WTC11 (cell line): Measurements from ENCODE around the gene PCAT6. TPM values are rescaled to one million over a fixed set of nuclear protein-coding genes. Genes with fewer than 3 reads are reported as not detected.

Experiments
- ATAC-seq: fragments of 200-7000 bp; cut with Tn5 transposase; 2 replicates; pipeline ENCODE4 v1.10.0; 2021; ENCODE audit warnings: mild to moderate bottlenecking, moderate library complexity
- CTCF ChIA-PET: fragments of 300-600 bp; sonication (Branson Sonifier 250); formaldehyde crosslinking; loops from one replicate; lab custom pipeline; 2021; ENCODE audit warnings: antibody characterized with exemption; lab: Charles Lee
- POLR2A ChIA-PET: fragments of 350-600 bp; sonication (Branson Sonifier 250); formaldehyde crosslinking; loops from one replicate; lab custom pipeline; 2021; ENCODE audit warnings: antibody characterized with exemption; lab: Charles Lee
- DNase-seq: peaks from one replicate; pipeline ENCODE4 v3.0.0; 2021; ENCODE audit warnings: low spot score
- H3K27ac Mint-ChIP-seq: 2 replicates; pipeline ENCODE4 v1.8.0; 2021; ENCODE audit warnings: mixed read lengths
- H3K27me3 Mint-ChIP-seq: 2 replicates; pipeline ENCODE4 v1.8.0; 2021; ENCODE audit warnings: low read depth, mild to moderate bottlenecking, moderate library complexity, mixed read lengths
- H3K36me3 Mint-ChIP-seq: 2 replicates; pipeline ENCODE4 v1.8.0; 2021; ENCODE audit warnings: mixed read lengths
- H3K4me1 Mint-ChIP-seq: 2 replicates; pipeline ENCODE4 v1.8.0; 2022; ENCODE audit warnings: mixed read lengths
- H3K4me3 Mint-ChIP-seq: 2 replicates; pipeline ENCODE4 v1.8.0; 2021; ENCODE audit warnings: mild to moderate bottlenecking, moderate library complexity, mixed read lengths
- H3K9me3 Mint-ChIP-seq: 2 replicates; pipeline ENCODE4 v1.8.0; 2021; ENCODE audit warnings: mixed read lengths
- ATF1 ChIP-seq: sonication (generic); formaldehyde crosslinking; IDR thresholded peaks from 2 replicates; pipeline ENCODE4 v1.8.1; 2023; ENCODE audit warnings: mild to moderate bottlenecking, moderate library complexity, missing genetic modification reagents
- CREM ChIP-seq: sonication (generic); formaldehyde crosslinking; IDR thresholded peaks from 2 replicates; pipeline ENCODE4 v1.8.1; 2022; ENCODE audit warnings: mild to moderate bottlenecking, missing genetic modification reagents, moderate library complexity
- EMX1 ChIP-seq: fragments of 250-450 bp; sonication (Bioruptor Pico); IDR thresholded peaks from 2 replicates; pipeline ENCODE4 v1.8.0; 2021; ENCODE audit warnings: mild to moderate bottlenecking
- FOXP1 ChIP-seq: sonication (generic); formaldehyde crosslinking; IDR thresholded peaks from 2 replicates; pipeline ENCODE4 v1.8.0; 2022; ENCODE audit warnings: missing genetic modification reagents, mild to moderate bottlenecking, moderate library complexity, borderline replicate concordance
- HMGA2 ChIP-seq: fragments of 250-450 bp; sonication (Bioruptor Pico); IDR thresholded peaks from 2 replicates; pipeline ENCODE4 v1.4.0; 2021; ENCODE audit warnings: mild to moderate bottlenecking, moderate library complexity
- IRF2 ChIP-seq: sonication (generic); formaldehyde crosslinking; IDR thresholded peaks from 2 replicates; pipeline ENCODE4 v1.8.0; 2022; ENCODE audit warnings: low read depth, missing genetic modification reagents, borderline replicate concordance
- JAZF1 ChIP-seq: fragments of 250-450 bp; sonication (Bioruptor Pico); IDR thresholded peaks from 2 replicates; pipeline ENCODE4 v1.9.0; 2021; ENCODE audit warnings: moderate library complexity, mild to moderate bottlenecking, inconsistent platforms
- NFYB ChIP-seq: sonication (generic); formaldehyde crosslinking; conservative IDR thresholded peaks from 2 replicates; pipeline ENCODE4 v1.8.0; 2022; ENCODE audit warnings: low read depth, missing genetic modification reagents
- total RNA-seq: library from RNA; stranded (reverse); gene quantifications from 3 replicates; pipeline ENCODE4 v1.2.3, GENCODE V29; 2021
- TF ChIP-seq, protein P1 (sequence below): sonication (generic); formaldehyde crosslinking; IDR thresholded peaks from 2 replicates; pipeline ENCODE4 v1.8.1; 2023; ENCODE audit warnings: mild to moderate bottlenecking, missing genetic modification reagents
- TF ChIP-seq, protein P2 (sequence below): sonication (generic); formaldehyde crosslinking; IDR thresholded peaks from 2 replicates; pipeline ENCODE4 v1.8.0; 2022; ENCODE audit warnings: missing genetic modification reagents
- TF ChIP-seq, protein P3 (sequence below): sonication (generic); formaldehyde crosslinking; IDR thresholded peaks from 2 replicates; pipeline ENCODE4 v1.8.1; 2023; ENCODE audit warnings: mild to moderate bottlenecking, missing genetic modification reagents, borderline replicate concordance
- TF ChIP-seq, protein P4 (sequence below): fragments of 250-450 bp; sonication (Bioruptor Pico); conservative IDR thresholded peaks from 2 replicates; pipeline ENCODE4 v1.9.0; 2021; ENCODE audit warnings: mild to moderate bottlenecking
- TF ChIP-seq, protein P5 (sequence below): fragments of 250-450 bp; sonication (Bioruptor Pico); IDR thresholded peaks from 2 replicates; pipeline ENCODE4 v1.8.0; 2021; ENCODE audit warnings: mild to moderate bottlenecking
- TF ChIP-seq, protein P6 (sequence below): fragments of 250-450 bp; sonication (Bioruptor Pico); IDR thresholded peaks from 2 replicates; pipeline ENCODE4 v1.9.0; 2021; ENCODE audit warnings: moderate library complexity, mild to moderate bottlenecking, inconsistent platforms, borderline replicate concordance
- TF ChIP-seq, protein P7 (sequence below): sonication (generic); formaldehyde crosslinking; IDR thresholded peaks from 2 replicates; pipeline ENCODE4 v1.8.0; 2022; ENCODE audit warnings: mild to moderate bottlenecking, missing genetic modification reagents

PCAT6 gene
- total RNA-seq, 1 experiment from 2014 or later, result 11.7 TPM

DNA sequence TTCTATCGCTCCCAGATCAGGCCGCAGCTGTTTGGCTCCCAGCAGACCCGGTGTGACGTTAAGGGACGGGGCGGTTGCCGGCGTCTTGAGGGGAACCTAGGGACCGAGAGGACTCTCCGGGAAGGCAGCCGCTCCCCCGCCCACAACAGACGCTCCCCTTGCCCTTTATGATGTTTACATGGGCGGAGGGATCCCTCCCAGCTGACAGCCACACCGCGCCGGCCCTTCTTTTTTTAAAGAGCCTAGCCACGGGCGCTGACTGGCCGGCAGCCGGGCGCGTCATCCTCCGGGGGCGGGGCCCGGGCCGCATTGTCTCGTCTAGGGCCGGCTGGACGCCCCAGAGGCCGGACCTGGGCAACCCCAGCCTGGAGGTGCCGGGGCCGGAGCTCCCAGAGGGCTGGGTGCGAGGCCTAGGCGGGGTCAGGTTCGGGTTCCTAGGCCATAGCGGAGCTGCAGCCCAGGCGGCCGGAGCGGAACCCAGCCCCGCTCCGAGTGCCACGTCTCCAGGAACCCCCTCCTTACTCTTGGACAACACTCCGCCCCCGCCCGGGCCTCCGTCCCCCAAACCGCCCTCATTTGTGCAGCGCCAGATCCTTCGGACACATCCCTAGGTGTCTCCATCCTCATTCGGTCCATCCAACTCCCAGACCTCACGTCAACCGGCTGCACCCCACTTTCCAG, at the start of gene PCAT6 (continued):
- TF ChIP-seq, protein P1, sequence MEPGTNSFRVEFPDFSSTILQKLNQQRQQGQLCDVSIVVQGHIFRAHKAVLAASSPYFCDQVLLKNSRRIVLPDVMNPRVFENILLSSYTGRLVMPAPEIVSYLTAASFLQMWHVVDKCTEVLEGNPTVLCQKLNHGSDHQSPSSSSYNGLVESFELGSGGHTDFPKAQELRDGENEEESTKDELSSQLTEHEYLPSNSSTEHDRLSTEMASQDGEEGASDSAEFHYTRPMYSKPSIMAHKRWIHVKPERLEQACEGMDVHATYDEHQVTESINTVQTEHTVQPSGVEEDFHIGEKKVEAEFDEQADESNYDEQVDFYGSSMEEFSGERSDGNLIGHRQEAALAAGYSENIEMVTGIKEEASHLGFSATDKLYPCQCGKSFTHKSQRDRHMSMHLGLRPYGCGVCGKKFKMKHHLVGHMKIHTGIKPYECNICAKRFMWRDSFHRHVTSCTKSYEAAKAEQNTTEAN (CRISPR knock-in tag), result peak; percentile 52
- TF ChIP-seq, protein P2, sequence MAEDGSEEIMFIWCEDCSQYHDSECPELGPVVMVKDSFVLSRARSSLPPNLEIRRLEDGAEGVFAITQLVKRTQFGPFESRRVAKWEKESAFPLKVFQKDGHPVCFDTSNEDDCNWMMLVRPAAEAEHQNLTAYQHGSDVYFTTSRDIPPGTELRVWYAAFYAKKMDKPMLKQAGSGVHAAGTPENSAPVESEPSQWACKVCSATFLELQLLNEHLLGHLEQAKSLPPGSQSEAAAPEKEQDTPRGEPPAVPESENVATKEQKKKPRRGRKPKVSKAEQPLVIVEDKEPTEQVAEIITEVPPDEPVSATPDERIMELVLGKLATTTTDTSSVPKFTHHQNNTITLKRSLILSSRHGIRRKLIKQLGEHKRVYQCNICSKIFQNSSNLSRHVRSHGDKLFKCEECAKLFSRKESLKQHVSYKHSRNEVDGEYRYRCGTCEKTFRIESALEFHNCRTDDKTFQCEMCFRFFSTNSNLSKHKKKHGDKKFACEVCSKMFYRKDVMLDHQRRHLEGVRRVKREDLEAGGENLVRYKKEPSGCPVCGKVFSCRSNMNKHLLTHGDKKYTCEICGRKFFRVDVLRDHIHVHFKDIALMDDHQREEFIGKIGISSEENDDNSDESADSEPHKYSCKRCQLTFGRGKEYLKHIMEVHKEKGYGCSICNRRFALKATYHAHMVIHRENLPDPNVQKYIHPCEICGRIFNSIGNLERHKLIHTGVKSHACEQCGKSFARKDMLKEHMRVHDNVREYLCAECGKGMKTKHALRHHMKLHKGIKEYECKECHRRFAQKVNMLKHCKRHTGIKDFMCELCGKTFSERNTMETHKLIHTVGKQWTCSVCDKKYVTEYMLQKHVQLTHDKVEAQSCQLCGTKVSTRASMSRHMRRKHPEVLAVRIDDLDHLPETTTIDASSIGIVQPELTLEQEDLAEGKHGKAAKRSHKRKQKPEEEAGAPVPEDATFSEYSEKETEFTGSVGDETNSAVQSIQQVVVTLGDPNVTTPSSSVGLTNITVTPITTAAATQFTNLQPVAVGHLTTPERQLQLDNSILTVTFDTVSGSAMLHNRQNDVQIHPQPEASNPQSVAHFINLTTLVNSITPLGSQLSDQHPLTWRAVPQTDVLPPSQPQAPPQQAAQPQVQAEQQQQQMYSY (CRISPR knock-in tag), result no peak
- no peak for TF ChIP-seq ATF1
- TF ChIP-seq, protein P3, sequence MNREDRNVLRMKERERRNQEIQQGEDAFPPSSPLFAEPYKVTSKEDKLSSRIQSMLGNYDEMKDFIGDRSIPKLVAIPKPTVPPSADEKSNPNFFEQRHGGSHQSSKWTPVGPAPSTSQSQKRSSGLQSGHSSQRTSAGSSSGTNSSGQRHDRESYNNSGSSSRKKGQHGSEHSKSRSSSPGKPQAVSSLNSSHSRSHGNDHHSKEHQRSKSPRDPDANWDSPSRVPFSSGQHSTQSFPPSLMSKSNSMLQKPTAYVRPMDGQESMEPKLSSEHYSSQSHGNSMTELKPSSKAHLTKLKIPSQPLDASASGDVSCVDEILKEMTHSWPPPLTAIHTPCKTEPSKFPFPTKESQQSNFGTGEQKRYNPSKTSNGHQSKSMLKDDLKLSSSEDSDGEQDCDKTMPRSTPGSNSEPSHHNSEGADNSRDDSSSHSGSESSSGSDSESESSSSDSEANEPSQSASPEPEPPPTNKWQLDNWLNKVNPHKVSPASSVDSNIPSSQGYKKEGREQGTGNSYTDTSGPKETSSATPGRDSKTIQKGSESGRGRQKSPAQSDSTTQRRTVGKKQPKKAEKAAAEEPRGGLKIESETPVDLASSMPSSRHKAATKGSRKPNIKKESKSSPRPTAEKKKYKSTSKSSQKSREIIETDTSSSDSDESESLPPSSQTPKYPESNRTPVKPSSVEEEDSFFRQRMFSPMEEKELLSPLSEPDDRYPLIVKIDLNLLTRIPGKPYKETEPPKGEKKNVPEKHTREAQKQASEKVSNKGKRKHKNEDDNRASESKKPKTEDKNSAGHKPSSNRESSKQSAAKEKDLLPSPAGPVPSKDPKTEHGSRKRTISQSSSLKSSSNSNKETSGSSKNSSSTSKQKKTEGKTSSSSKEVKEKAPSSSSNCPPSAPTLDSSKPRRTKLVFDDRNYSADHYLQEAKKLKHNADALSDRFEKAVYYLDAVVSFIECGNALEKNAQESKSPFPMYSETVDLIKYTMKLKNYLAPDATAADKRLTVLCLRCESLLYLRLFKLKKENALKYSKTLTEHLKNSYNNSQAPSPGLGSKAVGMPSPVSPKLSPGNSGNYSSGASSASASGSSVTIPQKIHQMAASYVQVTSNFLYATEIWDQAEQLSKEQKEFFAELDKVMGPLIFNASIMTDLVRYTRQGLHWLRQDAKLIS, result peak; percentile 80; the same call in 1 of the 2 replicates

DNA sequence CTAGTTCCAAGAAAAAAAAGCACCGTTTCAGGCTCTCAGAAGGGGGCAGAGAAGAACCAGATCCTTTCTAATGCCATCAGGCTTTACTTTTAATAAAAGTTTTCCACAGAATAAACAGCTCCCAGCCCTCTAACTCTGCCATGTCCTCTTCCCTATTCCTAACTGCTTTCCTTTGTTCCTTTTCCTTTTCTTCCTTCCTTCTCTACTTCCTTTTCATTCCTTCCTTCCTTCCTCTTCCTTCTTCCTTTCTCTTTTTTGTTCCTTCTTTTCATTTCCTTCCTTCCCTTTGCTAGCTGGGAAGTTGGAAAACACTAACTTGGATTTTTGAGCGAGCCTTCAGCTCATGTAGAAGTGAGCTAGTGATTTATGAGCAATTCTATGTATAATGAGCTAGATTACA, 48.7 kb upstream of the PCAT6 start:
- H3K9me3 Mint-ChIP-seq, result no peaks in the 10 kb centered on the region
- DNase-seq (no peak), ATAC-seq (no peak)
- TF ChIP-seq CREM (CRISPR knock-in tag) (no peak), HMGA2 (CRISPR knock-in tag) (no peak)
- TF ChIP-seq, protein P4, sequence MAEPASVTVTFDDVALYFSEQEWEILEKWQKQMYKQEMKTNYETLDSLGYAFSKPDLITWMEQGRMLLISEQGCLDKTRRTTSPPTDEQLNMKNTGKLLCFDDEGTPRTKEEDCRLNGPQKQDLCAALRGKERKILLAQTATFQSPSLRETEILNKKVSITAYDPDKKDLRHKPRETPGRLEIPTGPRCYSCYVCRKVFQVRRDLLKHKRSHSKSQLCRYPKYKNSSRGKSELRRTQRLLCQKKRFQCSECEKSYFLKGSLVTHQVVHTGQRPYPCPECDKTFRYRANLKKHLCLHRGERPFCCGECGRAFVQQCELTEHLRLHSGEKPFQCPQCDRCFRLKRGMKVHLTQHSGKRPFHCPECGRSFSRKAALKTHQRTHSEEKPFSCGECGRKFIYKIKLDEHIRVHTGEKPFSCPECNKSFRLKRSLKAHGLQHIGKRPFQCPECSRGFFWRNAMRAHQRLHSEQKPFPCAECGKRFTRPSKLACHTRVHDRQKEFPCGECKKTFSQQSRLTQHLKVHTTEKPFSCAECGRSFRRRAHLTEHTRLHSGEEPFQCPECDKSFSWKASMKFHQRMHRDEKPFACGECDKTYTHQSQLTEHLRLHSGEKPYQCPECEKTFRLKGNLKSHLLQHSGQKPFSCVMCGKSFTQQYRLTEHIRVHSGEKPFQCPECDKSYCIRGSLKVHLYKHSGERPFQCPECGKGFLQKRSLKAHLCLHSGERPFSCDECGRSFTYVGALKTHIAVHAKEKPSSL (CRISPR knock-in tag), result no peak
- TF ChIP-seq, protein P5, sequence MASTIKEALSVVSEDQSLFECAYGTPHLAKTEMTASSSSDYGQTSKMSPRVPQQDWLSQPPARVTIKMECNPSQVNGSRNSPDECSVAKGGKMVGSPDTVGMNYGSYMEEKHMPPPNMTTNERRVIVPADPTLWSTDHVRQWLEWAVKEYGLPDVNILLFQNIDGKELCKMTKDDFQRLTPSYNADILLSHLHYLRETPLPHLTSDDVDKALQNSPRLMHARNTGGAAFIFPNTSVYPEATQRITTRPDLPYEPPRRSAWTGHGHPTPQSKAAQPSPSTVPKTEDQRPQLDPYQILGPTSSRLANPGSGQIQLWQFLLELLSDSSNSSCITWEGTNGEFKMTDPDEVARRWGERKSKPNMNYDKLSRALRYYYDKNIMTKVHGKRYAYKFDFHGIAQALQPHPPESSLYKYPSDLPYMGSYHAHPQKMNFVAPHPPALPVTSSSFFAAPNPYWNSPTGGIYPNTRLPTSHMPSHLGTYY (CRISPR knock-in tag), result no peak
- ChIA-PET CTCF (no interaction called here), POLR2A (interaction anchor here (0.7 kb wide), 1 partner anchor 49 kb away, joined by 3 read pairs; no protein-coding TSS in a partner anchor)
- no peak overlapping the region for H3K4me3 Mint-ChIP-seq
- no peaks in the 10 kb centered on the region for H3K27me3 Mint-ChIP-seq
- no peaks in the 10 kb centered on the region for H3K4me1 Mint-ChIP-seq
- peaks cover 87% of the 10 kb centered on the region for H3K36me3 Mint-ChIP-seq
- H3K27ac Mint-ChIP-seq, result peak overlapping the region; percentile 40; the same call in 1 of the 2 replicates

DNA sequence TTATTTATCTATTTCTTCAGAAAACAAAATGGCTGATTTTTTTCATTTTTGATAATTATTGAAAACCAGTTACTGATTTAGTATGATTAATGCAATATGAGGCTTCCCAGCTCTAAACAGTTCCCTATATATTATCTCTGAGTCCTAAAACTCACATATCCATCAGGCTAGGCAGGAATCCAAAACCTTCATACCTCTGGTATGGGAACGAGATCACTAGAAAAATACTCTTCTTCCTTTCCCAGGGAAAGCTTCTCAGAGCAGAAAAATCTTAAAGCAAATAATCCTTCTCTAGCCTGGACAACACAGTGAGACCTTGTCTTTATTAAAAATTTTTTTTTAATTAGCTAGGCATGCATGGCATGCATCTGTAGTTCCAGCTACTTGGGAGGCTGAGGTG, 45.0 kb upstream of the PCAT6 start:
- DNase-seq, result no peak
- Mint-ChIP-seq H3K4me1 (no peaks in the 10 kb centered on the region), H3K27ac (no peak overlapping the region), H3K9me3 (no peaks in the 10 kb centered on the region), H3K27me3 (no peaks in the 10 kb centered on the region), H3K4me3 (no peak overlapping the region), H3K36me3 (peaks cover 81% of the 10 kb centered on the region)
- ATAC-seq, result no peak
- ChIA-PET CTCF (no interaction called here), POLR2A (no interaction called here)
- no peak for TF ChIP-seq NFYB
- TF ChIP-seq, protein P6, sequence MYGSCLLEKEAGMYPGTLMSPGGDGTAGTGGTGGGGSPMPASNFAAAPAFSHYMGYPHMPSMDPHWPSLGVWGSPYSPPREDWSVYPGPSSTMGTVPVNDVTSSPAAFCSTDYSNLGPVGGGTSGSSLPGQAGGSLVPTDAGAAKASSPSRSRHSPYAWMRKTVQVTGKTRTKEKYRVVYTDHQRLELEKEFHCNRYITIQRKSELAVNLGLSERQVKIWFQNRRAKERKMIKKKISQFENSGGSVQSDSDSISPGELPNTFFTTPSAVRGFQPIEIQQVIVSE, result no peak
- no peak for TF ChIP-seq FOXP1 (CRISPR knock-in tag)
- no peak for TF ChIP-seq IRF2
- no peak for TF ChIP-seq JAZF1 (CRISPR knock-in tag)
- no peak for TF ChIP-seq EMX1 (CRISPR knock-in tag)
- TF ChIP-seq, protein P7, sequence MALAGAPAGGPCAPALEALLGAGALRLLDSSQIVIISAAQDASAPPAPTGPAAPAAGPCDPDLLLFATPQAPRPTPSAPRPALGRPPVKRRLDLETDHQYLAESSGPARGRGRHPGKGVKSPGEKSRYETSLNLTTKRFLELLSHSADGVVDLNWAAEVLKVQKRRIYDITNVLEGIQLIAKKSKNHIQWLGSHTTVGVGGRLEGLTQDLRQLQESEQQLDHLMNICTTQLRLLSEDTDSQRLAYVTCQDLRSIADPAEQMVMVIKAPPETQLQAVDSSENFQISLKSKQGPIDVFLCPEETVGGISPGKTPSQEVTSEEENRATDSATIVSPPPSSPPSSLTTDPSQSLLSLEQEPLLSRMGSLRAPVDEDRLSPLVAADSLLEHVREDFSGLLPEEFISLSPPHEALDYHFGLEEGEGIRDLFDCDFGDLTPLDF, result no peak
